Breast epithelium (tissue), 4 donors: Measurements from ENCODE around the gene EN2. TPM values are rescaled to one million over a fixed set of nuclear protein-coding genes. Genes with fewer than 3 reads are reported as not detected.

Experiments used
- DNase-seq, 2 donors: peaks; one replicate each; pipeline ENCODE4 v3.0.0-alpha.2; 2019; ENCODE audit warnings: low spot score in 2 of 2
- H3K27ac ChIP-seq, 2 donors: fragments of 200-600 bp; sonication (generic) in 1 of 2; one replicate each; pipeline ENCODE4 v1.5.1; 2016 to 2019; ENCODE audit warnings: mild to moderate bottlenecking in 1 of 2
- H3K27me3 ChIP-seq, 2 donors: fragments of 200-600 bp; sonication (generic) in 1 of 2; one replicate each; pipeline versions ENCODE4 v1.5.1 to v1.6.0; 2017 to 2019; ENCODE audit warnings: control low read depth in 1 of 2, mild to moderate bottlenecking in 1 of 2
- H3K36me3 ChIP-seq: fragments of 200-600 bp; one replicate; pipeline ENCODE4 v1.5.1; 2019
- H3K4me1 ChIP-seq, 2 donors: fragments of 200-600 bp; sonication (generic); one replicate each; pipeline ENCODE4 v1.5.1; 2016 to 2019; ENCODE audit warnings: control low read depth in 1 of 2
- H3K4me3 ChIP-seq, 3 donors: fragments of 200-600 bp; sonication (generic); 1 replicate in 2 of 3; 2 replicates in 1 of 3; pipeline ENCODE4 v1.5.1; 2016 to 2019; ENCODE audit warnings: mild to moderate bottlenecking in 3 of 3, moderate library complexity in 2 of 3
- H3K9me3 ChIP-seq, 2 donors: fragments of 200-600 bp; sonication (generic) in 1 of 2; one replicate each; pipeline ENCODE4 v1.5.1; 2016 to 2019; ENCODE audit warnings: control low read depth in 1 of 2
- POLR2A ChIP-seq: fragments of 450-650 bp; IDR thresholded peaks from one replicate; pipeline ENCODE4 v1.6.1; 2016; ENCODE audit warnings: antibody characterized with exemption, mild to moderate bottlenecking, moderate library complexity
- POLR2AphosphoS5 ChIP-seq, 3 donors: sonication (generic); formaldehyde crosslinking; IDR thresholded peaks; one replicate each; pipeline ENCODE4 v1.6.1; 2017; ENCODE audit warnings: antibody characterized with exemption in 3 of 3
- intact Hi-C: fragments of 100-400 bp; cut with DNase I; formaldehyde crosslinking; loops from one replicate; pipeline ENCODE4 v1.15.1; 2023; ENCODE audit warnings: low total_unique reads
- total RNA-seq, 3 donors: library from RNA; depleted of rRNA; stranded (reverse); fragments of >200 nt; gene quantifications; one replicate each; pipeline ENCODE4 v1.1.0, GENCODE V29; 2016
- TF ChIP-seq, protein P1 (sequence below), 3 donors: fragments of 450-650 bp; IDR thresholded peaks; one replicate each; pipeline ENCODE4 v1.5.1; 2016 to 2017; ENCODE audit warnings: antibody characterized with exemption in 3 of 3, mild to moderate bottlenecking in 3 of 3, moderate library complexity in 3 of 3

Gene EN2
- total RNA-seq, 3 donors from 2014 or later: 0.32 to 0.33 TPM; not detected in 1

DNA sequence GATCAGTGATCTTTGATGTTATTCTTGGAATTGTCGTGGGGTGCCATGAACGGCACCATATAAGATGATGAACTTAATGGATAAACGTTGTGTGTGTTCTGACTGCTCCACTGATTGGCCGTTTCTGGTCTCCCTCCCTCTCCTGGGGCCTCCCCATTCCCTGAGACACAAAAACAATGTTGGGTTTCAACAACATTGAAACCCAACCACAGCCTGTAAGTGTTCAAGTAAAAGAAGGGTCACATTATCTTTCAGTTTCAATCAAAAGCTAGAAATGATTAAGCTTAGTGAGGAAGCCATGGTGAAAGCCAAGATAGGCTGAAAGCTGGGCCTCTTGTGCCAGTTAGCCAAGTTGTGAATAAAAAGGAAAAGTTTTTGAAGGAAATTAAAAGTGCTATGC is 19.5 kb downstream of the EN2 start:
- intact Hi-C loops: no loop called here
- Histone ChIP-seq H3K27me3 (peaks cover 0 to 43% of the 10 kb centered on the region in 2 donors), H3K4me1 (no peaks in the 10 kb centered on the region), H3K4me3 (no peak overlapping the region), H3K27ac (no peak overlapping the region), H3K36me3 (no peaks in the 10 kb centered on the region), H3K9me3 (peaks cover 6 to 7% of the 10 kb centered on the region in 2 donors)
- DNase-seq: no peak
- no peak for TF ChIP-seq POLR2AphosphoS5 (IDR thresholded peaks at IDR 0.05)
- TF ChIP-seq POLR2A: no peak
- TF ChIP-seq, protein P1, sequence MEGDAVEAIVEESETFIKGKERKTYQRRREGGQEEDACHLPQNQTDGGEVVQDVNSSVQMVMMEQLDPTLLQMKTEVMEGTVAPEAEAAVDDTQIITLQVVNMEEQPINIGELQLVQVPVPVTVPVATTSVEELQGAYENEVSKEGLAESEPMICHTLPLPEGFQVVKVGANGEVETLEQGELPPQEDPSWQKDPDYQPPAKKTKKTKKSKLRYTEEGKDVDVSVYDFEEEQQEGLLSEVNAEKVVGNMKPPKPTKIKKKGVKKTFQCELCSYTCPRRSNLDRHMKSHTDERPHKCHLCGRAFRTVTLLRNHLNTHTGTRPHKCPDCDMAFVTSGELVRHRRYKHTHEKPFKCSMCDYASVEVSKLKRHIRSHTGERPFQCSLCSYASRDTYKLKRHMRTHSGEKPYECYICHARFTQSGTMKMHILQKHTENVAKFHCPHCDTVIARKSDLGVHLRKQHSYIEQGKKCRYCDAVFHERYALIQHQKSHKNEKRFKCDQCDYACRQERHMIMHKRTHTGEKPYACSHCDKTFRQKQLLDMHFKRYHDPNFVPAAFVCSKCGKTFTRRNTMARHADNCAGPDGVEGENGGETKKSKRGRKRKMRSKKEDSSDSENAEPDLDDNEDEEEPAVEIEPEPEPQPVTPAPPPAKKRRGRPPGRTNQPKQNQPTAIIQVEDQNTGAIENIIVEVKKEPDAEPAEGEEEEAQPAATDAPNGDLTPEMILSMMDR (IDR thresholded peaks at IDR 0.05): no peak

DNA sequence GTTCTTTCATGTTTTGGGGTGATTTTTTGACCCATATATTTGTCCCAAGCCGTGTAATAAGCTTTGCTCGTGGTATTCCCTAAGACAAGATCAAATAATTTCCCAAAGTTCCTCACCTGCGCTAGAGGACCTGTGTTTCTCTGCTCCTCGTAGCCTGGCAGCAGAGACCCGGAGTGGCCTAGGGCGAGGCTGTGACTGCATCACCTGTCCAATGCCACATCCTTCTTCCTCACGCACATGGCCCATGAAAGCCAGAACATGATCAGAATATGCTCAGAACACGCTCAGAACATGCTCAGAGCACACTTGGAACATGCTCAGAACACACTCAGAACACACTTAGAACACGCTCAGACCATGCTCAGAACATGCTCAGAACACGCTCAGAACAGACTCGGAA is 23.8 kb downstream of the EN2 start:
- no peak for DNase-seq
- no peak for TF ChIP-seq POLR2A
- TF ChIP-seq, protein P1 (IDR thresholded peaks at IDR 0.05): no peak
- TF ChIP-seq POLR2AphosphoS5 (IDR thresholded peaks at IDR 0.05): no peak
- Histone ChIP-seq H3K4me3 (no peak overlapping the region), H3K27me3 (peaks cover 0 to 30% of the 10 kb centered on the region in 2 donors), H3K4me1 (no peaks in the 10 kb centered on the region), H3K9me3 (no peaks in the 10 kb centered on the region), H3K36me3 (no peaks in the 10 kb centered on the region), H3K27ac (no peak overlapping the region)
- intact Hi-C loops: loop anchor here (1.0 kb wide), 1 partner anchor 9 kb away; no protein-coding TSS in a partner anchor

DNA sequence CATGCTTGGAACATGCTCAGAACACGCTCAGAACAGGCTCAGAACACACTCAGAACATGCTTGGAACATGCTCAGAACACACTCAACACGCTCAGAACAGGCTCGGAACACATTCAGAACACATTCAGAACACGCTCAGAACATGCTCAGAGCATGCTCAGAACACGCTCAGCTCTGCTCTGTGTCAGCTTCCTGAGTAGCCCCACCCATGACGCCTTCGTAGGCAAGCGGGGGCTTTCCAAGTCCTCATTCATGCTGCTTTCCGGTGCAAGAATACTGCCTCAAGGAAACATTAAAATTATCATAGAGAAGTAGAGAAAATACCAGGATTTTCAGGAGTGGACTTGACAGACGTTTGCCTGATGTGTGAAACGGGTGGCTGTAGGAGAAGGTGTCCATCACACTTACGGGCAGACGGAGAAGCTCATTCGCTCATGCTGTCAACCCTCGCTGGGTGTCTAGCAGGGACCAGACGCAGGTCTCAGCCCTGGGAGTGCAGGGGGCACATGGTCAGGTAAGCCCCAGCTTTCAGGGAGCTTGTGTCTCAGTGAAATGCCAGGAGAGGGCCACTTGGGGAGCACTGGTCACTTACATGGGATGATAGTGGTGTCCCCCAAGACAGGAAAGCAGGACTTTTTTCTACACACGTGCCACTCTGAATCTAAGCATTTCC is 24.7 kb downstream of the EN2 start:
- H3K27me3 ChIP-seq: peaks cover 0 to 33% of the 10 kb centered on the region in 2 donors
- TF ChIP-seq, protein P1 (IDR thresholded peaks at IDR 0.05): no peak
- no peak for TF ChIP-seq POLR2AphosphoS5 (IDR thresholded peaks at IDR 0.05)
- TF ChIP-seq POLR2A: no peak
- intact Hi-C loops: loop anchor here (1.0 kb wide), 1 partner anchor 10 kb away; no protein-coding TSS in a partner anchor
- no peak for DNase-seq
- no peaks in the 10 kb centered on the region for H3K36me3 ChIP-seq
- no peaks in the 10 kb centered on the region for H3K4me1 ChIP-seq
- H3K4me3 ChIP-seq: no peak overlapping the region
- no peaks in the 10 kb centered on the region for H3K9me3 ChIP-seq
- H3K27ac ChIP-seq: no peak overlapping the region

DNA sequence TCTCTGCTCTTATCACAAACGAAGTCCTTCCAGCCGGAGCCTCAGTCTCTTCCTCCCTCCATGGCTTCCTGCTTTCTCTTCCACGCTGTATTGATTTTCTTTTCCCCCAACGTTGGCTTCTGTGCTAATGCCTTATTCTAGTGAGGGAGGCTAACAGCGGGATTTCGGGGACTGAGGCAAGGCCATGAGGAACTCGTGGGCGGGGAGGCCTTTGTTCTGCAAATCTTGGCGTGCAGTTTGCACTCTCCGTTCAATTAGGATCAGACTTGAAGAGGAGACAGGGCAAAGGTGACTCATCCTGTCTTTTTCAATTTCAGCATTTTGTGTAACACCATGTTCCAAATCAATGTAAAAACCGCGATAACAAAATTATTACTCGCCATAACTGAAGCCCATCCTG is 25.3 kb downstream of the EN2 start:
- intact Hi-C loops: no loop called here
- no peaks in the 10 kb centered on the region for H3K4me1 ChIP-seq
- H3K9me3 ChIP-seq: no peaks in the 10 kb centered on the region
- peaks cover 0 to 36% of the 10 kb centered on the region in 2 donors for H3K27me3 ChIP-seq
- no peak overlapping the region for H3K4me3 ChIP-seq
- DNase-seq: no peak
- no peaks in the 10 kb centered on the region for H3K36me3 ChIP-seq
- TF ChIP-seq POLR2A: no peak
- TF ChIP-seq POLR2AphosphoS5 (IDR thresholded peaks at IDR 0.05): no peak
- TF ChIP-seq, protein P1 (IDR thresholded peaks at IDR 0.05): no peak
- H3K27ac ChIP-seq: no peak overlapping the region

DNA sequence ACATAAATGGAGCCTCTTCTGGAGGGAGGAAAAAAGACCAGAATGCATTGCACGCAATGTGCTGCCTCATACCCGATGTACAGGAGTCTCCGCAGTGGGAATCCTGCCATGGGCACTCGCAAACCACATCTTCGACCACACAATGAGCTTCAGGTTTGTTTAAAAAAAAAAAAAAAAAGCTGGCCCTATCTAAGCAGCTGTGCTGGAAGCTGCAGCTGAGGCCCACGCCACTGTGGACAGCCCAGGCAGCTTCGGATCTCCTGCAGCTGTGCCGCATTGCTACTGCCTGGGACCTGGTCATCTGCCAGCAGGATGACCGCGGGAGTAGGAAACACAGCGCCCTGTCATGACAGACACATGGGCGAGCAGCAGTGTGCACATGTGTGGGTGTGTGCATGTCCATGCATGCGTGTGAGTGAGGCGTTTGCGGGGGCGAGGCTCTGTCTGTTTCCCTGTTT is 26.0 kb downstream of the EN2 start:
- peak overlapping the region in 1 of 3 donors; percentile 25 for H3K4me3 ChIP-seq
- no peaks in the 10 kb centered on the region for H3K36me3 ChIP-seq
- H3K27ac ChIP-seq: no peak overlapping the region
- DNase-seq: no peak
- TF ChIP-seq, protein P1 (IDR thresholded peaks at IDR 0.05): no peak
- H3K4me1 ChIP-seq: no peaks in the 10 kb centered on the region
- H3K27me3 ChIP-seq: peaks cover 0 to 43% of the 10 kb centered on the region in 2 donors
- H3K9me3 ChIP-seq: no peaks in the 10 kb centered on the region
- intact Hi-C loops: no loop called here
